HG03558 (cell line): ENCODE results near the gene FHL3.
"Not testable (repeated sequence)": the region's sequence is repeated elsewhere in the genome, so short reads cannot be mapped to it uniquely, and the experiment has no call there.

Source experiments
- ATAC-seq: cut with Tn5 transposase; IDR thresholded peaks from one replicate; pipeline ENCODE4 v1.9.1; 2021; ENCODE audit warnings: moderate number of reproducible peaks; ENCODE audit not compliant: unreplicated experiment; ENCODE audit errors: extremely low read depth

Gene FHL3

GRCh38 chr1:38037221-38037939 is 32.1 kb upstream of the FHL3 start:
- ATAC-seq = no peak

- no peak for ATAC-seq
Measured at GRCh38 chr1:38034871-38035270, 29.6 kb upstream of the FHL3 start.

DNA sequence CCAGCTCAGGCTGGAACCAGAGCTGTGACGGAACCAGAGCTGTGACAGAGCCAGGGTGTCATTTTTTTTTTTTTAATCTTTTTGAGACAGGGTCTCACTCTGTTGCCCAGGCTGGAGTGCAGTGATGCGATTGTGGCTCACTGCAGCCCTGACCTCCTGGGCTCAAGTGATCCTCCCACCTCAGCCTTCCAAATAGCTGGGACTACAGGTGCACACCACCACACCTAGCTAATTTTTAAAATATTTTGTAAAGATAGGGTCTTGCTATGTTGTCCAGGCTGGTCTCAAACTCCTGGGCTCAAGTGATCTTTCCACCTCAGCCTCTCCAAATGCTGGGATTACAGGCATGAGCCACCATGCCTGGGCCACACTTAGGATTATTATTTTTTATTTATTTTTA is 27.7 kb upstream of the FHL3 start:
- ATAC-seq = not testable (repeated sequence)

DNA sequence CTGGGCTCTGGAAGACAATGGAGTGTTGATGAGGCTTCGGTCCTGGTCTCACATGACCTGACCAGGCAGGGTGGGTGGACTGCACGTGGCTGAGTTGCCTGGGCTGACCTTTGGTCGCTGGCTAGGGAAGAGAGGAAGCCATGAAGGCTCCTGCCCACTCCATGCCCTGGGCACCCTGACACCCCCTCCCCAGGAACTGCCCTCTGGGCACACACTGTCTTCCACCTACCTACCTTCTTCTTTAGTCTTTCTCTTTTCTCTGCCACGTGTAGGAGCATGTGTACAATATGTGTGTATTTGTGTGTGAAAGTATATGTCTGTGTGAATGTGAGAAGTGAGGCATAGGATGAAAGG is 26.2 kb upstream of the FHL3 start:
- no peak for ATAC-seq

DNA sequence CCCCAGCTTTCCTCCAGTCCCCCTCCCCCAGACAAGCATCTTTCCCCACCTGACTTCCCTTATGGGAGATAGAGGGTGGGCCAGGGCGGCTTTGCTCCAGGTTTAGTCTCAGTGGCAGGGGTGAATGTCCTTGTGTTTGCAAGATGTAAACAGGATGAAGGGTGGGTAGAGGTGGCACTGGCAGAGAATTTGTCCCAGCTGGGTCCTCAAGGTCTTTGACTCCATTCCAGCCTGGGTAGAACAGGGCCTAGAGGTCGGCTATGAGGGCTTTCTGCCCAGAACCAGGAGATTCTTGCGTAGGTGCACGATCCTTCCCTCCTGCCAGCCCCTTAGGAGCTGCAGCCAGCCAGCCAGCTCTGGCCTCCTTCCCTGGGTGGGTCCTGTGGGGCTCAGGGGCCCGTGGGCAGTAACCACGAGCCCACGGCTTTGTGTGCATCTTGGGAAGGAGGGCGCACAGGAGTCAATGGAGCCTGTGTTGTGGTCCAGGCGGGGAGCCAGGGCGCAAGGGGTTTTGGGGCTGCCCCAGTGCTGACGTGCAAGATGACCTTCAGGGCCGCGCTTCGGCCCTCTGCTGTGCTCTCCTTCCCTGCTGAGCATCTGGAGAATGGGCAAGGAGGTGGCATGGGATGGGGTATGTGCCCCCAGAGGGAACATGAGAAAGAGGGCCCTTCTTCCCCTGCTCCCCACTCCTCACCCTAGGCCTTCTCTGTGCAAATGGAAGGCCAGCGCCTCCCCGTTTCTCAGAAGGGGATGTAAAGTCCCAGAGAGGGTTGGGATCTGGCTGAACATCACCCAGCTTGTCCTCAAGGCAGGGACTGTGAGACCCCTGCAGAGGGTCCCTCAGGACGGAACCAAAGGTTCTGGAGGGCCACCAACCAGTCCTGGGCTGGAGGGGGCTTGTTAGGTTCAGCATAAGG is 25.5 kb upstream of the FHL3 start:
- ATAC-seq = no peak

- ATAC-seq = no peak
Measured at GRCh38 chr1:38029685-38030511, 24.6 kb upstream of the FHL3 start.

DNA sequence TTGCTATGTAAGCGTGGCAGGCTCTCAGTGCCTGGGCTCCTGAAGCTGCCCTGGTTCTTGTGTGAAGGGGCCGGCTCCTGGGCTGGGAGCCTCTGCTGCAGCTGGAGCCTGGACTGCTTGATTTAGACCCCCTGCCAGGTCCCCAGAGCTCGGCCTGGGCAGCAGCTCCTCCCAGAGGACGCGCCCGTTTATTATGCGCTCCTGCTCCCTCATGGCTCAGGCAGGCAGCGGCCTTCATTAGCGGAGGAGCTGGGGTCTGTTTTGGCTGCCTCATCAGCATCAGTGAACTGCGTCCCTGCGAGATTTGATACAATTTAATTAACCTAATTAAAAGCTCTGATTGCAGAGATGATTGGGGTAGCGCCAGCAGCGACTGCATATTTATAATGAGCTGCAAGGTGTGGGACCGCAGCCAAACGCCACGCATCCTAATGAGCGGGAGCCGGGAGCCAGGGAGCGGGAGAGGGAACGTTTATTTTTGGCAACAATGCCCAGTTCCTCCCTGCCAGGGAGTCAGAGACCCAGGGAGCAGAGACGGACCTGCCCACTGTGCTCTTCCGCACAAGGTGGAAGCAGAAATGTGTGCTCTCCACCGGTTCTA is 23.9 kb upstream of the FHL3 start:
- no peak for ATAC-seq

DNA sequence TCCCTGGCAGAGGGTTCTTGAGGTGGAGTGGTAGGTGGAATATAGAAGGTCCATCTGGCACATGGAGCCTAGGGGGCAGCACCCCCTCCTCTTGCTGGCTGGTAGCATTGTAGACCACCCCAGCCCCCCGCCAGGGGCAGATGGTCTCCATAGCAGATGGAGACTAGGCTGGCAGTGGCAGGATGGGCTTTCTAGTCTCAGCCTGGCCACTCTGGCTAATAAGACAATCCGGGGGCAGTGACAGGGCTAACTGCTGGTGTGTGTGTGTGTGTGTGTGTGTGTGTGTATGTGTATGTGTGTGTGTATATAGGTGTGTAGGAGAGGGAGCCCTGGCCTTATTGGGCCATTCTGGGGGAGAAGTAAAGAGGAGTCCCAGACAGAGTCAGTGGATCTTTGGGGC is 23.4 kb upstream of the FHL3 start:
- no peak for ATAC-seq

DNA sequence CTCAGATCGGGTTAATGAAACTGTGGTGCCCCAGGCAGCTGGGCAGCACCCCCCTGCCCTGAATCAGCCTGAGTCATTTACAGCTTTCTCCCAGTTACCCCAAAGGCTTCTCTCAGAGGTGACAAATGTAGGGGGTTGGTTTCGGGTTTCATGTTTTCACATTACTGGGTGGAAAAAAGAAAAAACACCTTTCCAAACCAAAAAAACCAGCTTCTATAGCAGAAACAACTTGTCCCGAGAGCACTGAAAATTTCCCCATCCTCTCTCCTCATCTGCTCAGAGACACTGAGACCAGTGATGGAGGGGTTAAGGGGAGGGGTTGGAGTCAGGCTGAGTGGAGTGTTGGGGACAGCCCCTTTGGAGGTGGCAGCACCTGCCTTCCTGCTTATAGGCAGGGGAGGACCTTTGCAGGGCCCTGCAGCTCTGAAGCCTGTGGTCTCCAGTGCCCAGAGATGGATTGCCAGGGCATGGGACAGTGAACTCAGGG is 22.8 kb upstream of the FHL3 start:
- ATAC-seq = peak; percentile 54

- no peak for ATAC-seq
Measured at GRCh38 chr1:38027201-38028104, 22.1 kb upstream of the FHL3 start.

- ATAC-seq = no peak
Measured at GRCh38 chr1:38026592-38027200, 21.4 kb upstream of the FHL3 start.

DNA sequence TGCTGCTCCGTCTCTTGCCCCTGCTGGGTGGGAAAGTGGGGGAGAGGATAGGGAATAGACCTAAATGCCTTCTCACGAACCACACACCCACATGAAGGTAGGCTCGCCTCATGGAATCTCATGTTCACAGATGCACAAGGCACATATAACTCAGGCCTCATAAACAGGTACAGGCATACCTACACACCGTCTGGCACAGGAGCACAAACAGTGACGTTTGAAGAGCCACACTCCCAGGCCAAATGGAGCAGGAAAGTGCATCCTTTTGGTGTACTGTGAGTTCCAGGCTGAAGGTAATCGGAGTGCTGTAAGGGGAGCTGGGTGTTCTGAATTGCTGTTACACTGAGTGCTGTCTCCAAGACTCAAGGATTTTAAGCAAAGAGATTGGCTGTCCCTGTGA is 20.4 kb upstream of the FHL3 start:
- no peak for ATAC-seq

DNA sequence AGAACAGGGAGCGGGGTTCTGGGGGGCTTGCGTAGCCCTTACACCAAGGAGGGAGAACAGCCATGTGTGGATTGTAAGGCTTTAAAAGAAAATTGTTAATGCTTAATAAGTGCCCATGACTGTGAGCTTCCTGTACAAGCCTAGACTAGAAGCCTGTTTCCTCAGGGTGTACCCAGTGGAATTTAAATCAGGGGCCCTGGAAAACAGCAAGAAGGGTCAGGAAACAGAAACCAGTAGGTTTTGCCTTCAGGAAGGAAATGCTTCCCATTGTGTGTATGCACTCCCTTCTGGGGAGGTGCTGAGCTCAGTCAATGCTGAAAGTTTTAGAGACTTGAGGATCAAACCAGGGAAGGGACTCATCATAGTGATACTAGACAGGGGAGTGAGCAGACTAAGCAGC is 19.9 kb upstream of the FHL3 start:
- ATAC-seq = no peak

- ATAC-seq = no peak
Measured at GRCh38 chr1:38022810-38023209, 17.5 kb upstream of the FHL3 start.

GRCh38 chr1:38021969-38022368 is 16.7 kb upstream of the FHL3 start:
- ATAC-seq = no peak

GRCh38 chr1:38020396-38020795 is 15.1 kb upstream of the FHL3 start:
- ATAC-seq = no peak

GRCh38 chr1:38018864-38019343 is 13.6 kb upstream of the FHL3 start:
- no peak for ATAC-seq

DNA sequence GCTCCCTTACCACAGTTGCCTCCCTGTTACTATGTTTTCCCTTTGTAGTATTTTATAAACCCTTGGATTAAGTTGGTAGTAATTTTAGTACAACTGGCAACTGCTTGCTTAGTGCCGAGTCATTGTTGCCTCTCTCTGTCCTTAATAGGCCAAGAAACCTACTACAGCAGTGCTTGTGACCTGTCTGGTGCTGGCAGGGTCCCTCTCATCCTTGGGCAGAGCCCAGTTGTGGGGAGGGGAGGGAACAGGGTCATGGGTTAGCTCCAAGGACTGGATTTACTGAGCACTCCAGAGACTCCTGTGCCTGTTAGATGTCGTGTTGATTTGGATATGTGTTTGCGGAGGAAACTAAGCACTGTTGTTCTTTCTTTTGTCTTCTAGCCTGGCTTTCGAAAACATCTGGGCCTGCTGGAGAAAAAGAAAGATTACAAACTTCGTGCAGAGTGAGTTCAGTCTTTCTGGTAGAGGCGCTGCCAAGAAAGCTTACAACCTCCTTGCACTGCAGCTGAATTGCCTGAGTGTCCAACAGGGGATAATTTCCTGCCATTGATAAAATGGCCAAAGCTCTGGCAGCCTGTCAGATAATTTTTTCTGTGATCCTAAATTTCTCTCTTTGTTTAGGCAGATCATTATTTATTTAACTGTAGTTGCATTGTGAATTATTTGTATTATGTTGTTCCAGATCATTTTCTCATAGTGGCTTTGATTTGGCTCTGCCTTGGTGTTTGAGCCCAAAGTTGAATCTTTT is 10.8 kb upstream of the FHL3 start:
- no peak for ATAC-seq
